ENCODE measurements around the gene OR2AT4. TPM values are rescaled to one million over a fixed set of nuclear protein-coding genes. Genes with fewer than 3 reads are reported as not detected.
"Not testable (repeated sequence)": the region's sequence is repeated elsewhere in the genome, so short reads cannot be mapped to it uniquely, and the experiment has no call there.

Gene OR2AT4
- total RNA-seq, 1 experiment from 2014 or later = not detected

GRCh38 chr11:75098835-75099439 is 2.3 kb upstream of the OR2AT4 start:
- H3K4me3 ChIP-seq (ENCODE audit: low read depth in 2 of 2, low read length in 2 of 2); DNase-seq (ENCODE audit: low read depth, low spot score); H3K4me1 ChIP-seq (ENCODE audit: control insufficient read depth, insufficient read depth, low read length); H3K27me3 ChIP-seq (ENCODE audit: control insufficient read depth, insufficient read depth, low read length); H3K27ac ChIP-seq (ENCODE audit: low read length); in situ Hi-C loops (cut with HindIII; ENCODE audit: low pct_unique_long_range_greater_than_20kb, low sequenced_read_pairs); H3K9me3 ChIP-seq (ENCODE audit: control insufficient read depth, insufficient read depth, low read depth, low read length); H3K36me3 ChIP-seq (ENCODE audit: control insufficient read depth, insufficient read depth, low read length); POLR2A ChIA-PET; ATAC-seq; BruUV-seq (replicated peaks); intact Hi-C loops (cut with micrococcal nuclease; ENCODE audit: unreplicated experiment): not testable (repeated sequence)
- CTCF ChIA-PET = interaction anchor here (0.6 kb wide), 1 partner anchor 68 kb away, joined by 3 read pairs; no protein-coding TSS in a partner anchor

- intact Hi-C loops (cut with micrococcal nuclease; ENCODE audit: unreplicated experiment); POLR2A ChIA-PET; H3K36me3 ChIP-seq (ENCODE audit: control insufficient read depth, insufficient read depth, low read length): not testable (repeated sequence)
Observed at GRCh38 chr11:75098181-75098580, 1.5 kb upstream of the OR2AT4 start.

GRCh38 chr11:75097173-75097557 is 489 bp upstream of the OR2AT4 start:
- no peak overlapping the region for H3K4me3 ChIP-seq (ENCODE audit: low read depth in 2 of 2, low read length in 2 of 2)
- ChIA-PET POLR2A (no interaction called here), CTCF (no interaction called here)
- intact Hi-C loops (cut with micrococcal nuclease; ENCODE audit: unreplicated experiment) = no loop called here
- TF ChIP-seq SIN3A (IDR thresholded peaks at IDR 0.05; ENCODE audit: borderline replicate concordance, insufficient read depth, low read depth, low read length) (no peak), POLR2AphosphoS5 (IDR thresholded peaks at IDR 0.05; ENCODE audit: low read depth, low read length) (no peak), CTCF (IDR thresholded peaks at IDR 0.05) (no peak), TCF7L2 (IDR thresholded peaks at IDR 0.05; ENCODE audit: low read depth, low read length) (no peak)
- DNase-seq (ENCODE audit: low read depth, low spot score) = no peak
- no TSS peak for BruUV-seq (replicated peaks)
- H3K36me3 ChIP-seq (ENCODE audit: control insufficient read depth, insufficient read depth, low read length) = no peaks in the 10 kb centered on the region
- no peaks in the 10 kb centered on the region; the same call in 1 of the 2 replicates for H3K9me3 ChIP-seq (ENCODE audit: control insufficient read depth, insufficient read depth, low read depth, low read length)
- ATAC-seq = no peak
- H3K4me1 ChIP-seq (ENCODE audit: control insufficient read depth, insufficient read depth, low read length) = no peaks in the 10 kb centered on the region
- peaks cover 16% of the 10 kb centered on the region for H3K27me3 ChIP-seq (ENCODE audit: control insufficient read depth, insufficient read depth, low read length)
- H3K27ac ChIP-seq (ENCODE audit: low read length) = no peak overlapping the region
- in situ Hi-C loops (cut with HindIII; ENCODE audit: low pct_unique_long_range_greater_than_20kb, low sequenced_read_pairs) = no loop called here

More at GRCh38 chr11:75098181-75098580, 1.5 kb upstream of the OR2AT4 start:
- DNase-seq (ENCODE audit: low read depth, low spot score); H3K27ac ChIP-seq (ENCODE audit: low read length); H3K4me3 ChIP-seq (ENCODE audit: low read depth in 2 of 2, low read length in 2 of 2); in situ Hi-C loops (cut with HindIII; ENCODE audit: low pct_unique_long_range_greater_than_20kb, low sequenced_read_pairs); H3K4me1 ChIP-seq (ENCODE audit: control insufficient read depth, insufficient read depth, low read length); H3K9me3 ChIP-seq (ENCODE audit: control insufficient read depth, insufficient read depth, low read depth, low read length); ATAC-seq; BruUV-seq (replicated peaks): not testable (repeated sequence)
- CTCF ChIA-PET = interaction anchor here (0.6 kb wide), 1 partner anchor 126 kb away, joined by 3 read pairs; no protein-coding TSS in a partner anchor
- H3K27me3 ChIP-seq (ENCODE audit: control insufficient read depth, insufficient read depth, low read length) = peaks cover 15% of the 10 kb centered on the region

GRCh38 chr11:75094382-75094781 is 2.3 kb downstream of the OR2AT4 start:
- BruUV-seq (replicated peaks); H3K27ac ChIP-seq (ENCODE audit: low read length); DNase-seq (ENCODE audit: low read depth, low spot score); intact Hi-C loops (cut with micrococcal nuclease; ENCODE audit: unreplicated experiment); H3K36me3 ChIP-seq (ENCODE audit: control insufficient read depth, insufficient read depth, low read length); ATAC-seq; H3K4me3 ChIP-seq (ENCODE audit: low read depth in 2 of 2, low read length in 2 of 2); H3K4me1 ChIP-seq (ENCODE audit: control insufficient read depth, insufficient read depth, low read length); in situ Hi-C loops (cut with HindIII; ENCODE audit: low pct_unique_long_range_greater_than_20kb, low sequenced_read_pairs); POLR2A ChIA-PET: not testable (repeated sequence)
- CTCF ChIA-PET = interaction anchor here (0.6 kb wide), 1 partner anchor 50 kb away, joined by 11 read pairs; no protein-coding TSS in a partner anchor
- H3K27me3 ChIP-seq (ENCODE audit: control insufficient read depth, insufficient read depth, low read length) = peaks cover 18% of the 10 kb centered on the region
- H3K9me3 ChIP-seq (ENCODE audit: control insufficient read depth, insufficient read depth, low read depth, low read length) = peaks cover 13% of the 10 kb centered on the region
